Bronchial epithelial cell (primary cell): ENCODE measurements around the gene ATP2B2. TPM values are rescaled to one million over a fixed set of nuclear protein-coding genes. Genes with fewer than 3 reads are reported as not detected.
A peak's percentile ranks its signal among the peaks of the same experiment; 100 is the strongest.

Experiments
- DNase-seq: peaks from one replicate; pipeline ENCODE4 v3.0.0-alpha.2; 2010; ENCODE audit warnings: low read depth
- FAIRE-seq: peaks from 2 replicates; lab custom pipeline; 2011; peaks lifted over from hg19 to GRCh38; lab: Jason Lieb, UNC
- H3K27me3 ChIP-seq: 2 replicates; pipeline ENCODE4 v1.5.1; 2011; ENCODE audit warnings: low read length; ENCODE audit not compliant: control insufficient read depth, insufficient read depth
- H3K36me3 ChIP-seq: 2 replicates; pipeline ENCODE4 v1.5.1; 2011; ENCODE audit warnings: low read length; ENCODE audit not compliant: control insufficient read depth, insufficient read depth
- H3K4me3 ChIP-seq: 2 replicates; pipeline ENCODE4 v1.5.1; 2011; ENCODE audit warnings: mild to moderate bottlenecking, low read depth, low read length, control low read depth
- CTCF ChIP-seq: IDR thresholded peaks from 2 replicates; pipeline ENCODE4 v1.5.1; 2011; ENCODE audit warnings: mild to moderate bottlenecking, moderate library complexity, low read length, control low read depth, inconsistent platforms; ENCODE audit not compliant: insufficient read depth, severe bottlenecking
- total RNA-seq: library from RNA; depleted of rRNA; stranded (reverse); fragments of >200 nt; gene quantifications from 2 replicates; pipeline ENCODE4 v1.2.1, GENCODE V29; 2014

Gene ATP2B2
- total RNA-seq, 1 donor from 2014 or later: not detected

- no peak for FAIRE-seq
These were observed 139.6 kb downstream of the ATP2B2 start for GRCh38 chr3:10365791-10366190.

GRCh38 chr3:10365316-10365715 lies 140.1 kb downstream of the ATP2B2 start:
- Histone ChIP-seq H3K27me3 (no peaks in the 10 kb centered on the region), H3K4me3 (no peak overlapping the region), H3K36me3 (no peaks in the 10 kb centered on the region)
- DNase-seq (no peak), FAIRE-seq (no peak)
- no peak for TF ChIP-seq CTCF

More at GRCh38 chr3:10365791-10366190, 139.6 kb downstream of the ATP2B2 start:
- Histone ChIP-seq H3K4me3 (no peak overlapping the region), H3K27me3 (no peaks in the 10 kb centered on the region), H3K36me3 (no peaks in the 10 kb centered on the region)
- DNase-seq: peak; percentile 42
- no peak for TF ChIP-seq CTCF

GRCh38 chr3:10364806-10365205 lies 140.6 kb downstream of the ATP2B2 start:
- DNase-seq (no peak), FAIRE-seq (no peak)
- no peaks in the 10 kb centered on the region for H3K36me3 ChIP-seq
- H3K4me3 ChIP-seq: no peak overlapping the region
- no peaks in the 10 kb centered on the region for H3K27me3 ChIP-seq
- no peak for TF ChIP-seq CTCF

- Histone ChIP-seq H3K27me3 (no peaks in the 10 kb centered on the region), H3K4me3 (no peak overlapping the region), H3K36me3 (no peaks in the 10 kb centered on the region)
- DNase-seq: peak; percentile 73
- no peak for FAIRE-seq
- no peak for TF ChIP-seq CTCF
These were observed 141.5 kb downstream of the ATP2B2 start for GRCh38 chr3:10363935-10364334.

GRCh38 chr3:10361375-10361774 lies 144.0 kb downstream of the ATP2B2 start:
- no peaks in the 10 kb centered on the region for H3K36me3 ChIP-seq
- DNase-seq: no peak
- H3K4me3 ChIP-seq: no peak overlapping the region
- H3K27me3 ChIP-seq: no peaks in the 10 kb centered on the region
- no peak for FAIRE-seq
- TF ChIP-seq CTCF: no peak

GRCh38 chr3:10360478-10360877 lies 144.9 kb downstream of the ATP2B2 start:
- no peak for FAIRE-seq
- Histone ChIP-seq H3K36me3 (no peaks in the 10 kb centered on the region), H3K4me3 (no peak overlapping the region), H3K27me3 (no peaks in the 10 kb centered on the region)
- DNase-seq: no peak
- TF ChIP-seq CTCF: no peak
